Glutamatergic neuron (in vitro differentiated cells): ENCODE measurements around the gene TAS2R7. TPM values are rescaled to one million over a fixed set of nuclear protein-coding genes. Genes with fewer than 3 reads are reported as not detected.

Experiments
- DNase-seq: peaks from one replicate; pipeline ENCODE4 v3.0.0; 2022
- H3K27ac Mint-ChIP-seq: one replicate; pipeline ENCODE4 v1.8.0; 2020; ENCODE audit warnings: mild to moderate bottlenecking, mixed read lengths, inconsistent platforms; ENCODE audit not compliant: unreplicated experiment
- H3K27me3 Mint-ChIP-seq: one replicate; pipeline ENCODE4 v1.8.0; 2020; ENCODE audit warnings: mild to moderate bottlenecking, moderate library complexity, mixed read lengths, inconsistent platforms; ENCODE audit not compliant: unreplicated experiment
- H3K36me3 Mint-ChIP-seq: one replicate; pipeline ENCODE4 v1.8.0; 2020; ENCODE audit warnings: mild to moderate bottlenecking, mixed read lengths, inconsistent platforms; ENCODE audit not compliant: unreplicated experiment
- H3K4me1 Mint-ChIP-seq: one replicate; pipeline ENCODE4 v1.8.0; 2020; ENCODE audit warnings: mild to moderate bottlenecking, low read depth, mixed read lengths, inconsistent platforms; ENCODE audit not compliant: unreplicated experiment
- H3K4me3 Mint-ChIP-seq: one replicate; pipeline ENCODE4 v1.8.0; 2020; ENCODE audit warnings: mild to moderate bottlenecking, mixed read lengths, inconsistent platforms; ENCODE audit not compliant: unreplicated experiment
- H3K9me3 Mint-ChIP-seq: one replicate; pipeline ENCODE4 v1.8.0; 2020; ENCODE audit warnings: mild to moderate bottlenecking, moderate library complexity, mixed read lengths, inconsistent platforms; ENCODE audit not compliant: unreplicated experiment
- total RNA-seq: library from RNA; stranded (reverse); fragmentation: NEBNext Ultra II Directional; extraction: Animal tissue kit (Norgen Biotek cat#: 25700); gene quantifications from one replicate; pipeline ENCODE4 v1.2.1, GENCODE V29; 2021; ENCODE audit not compliant: unreplicated experiment
- TF ChIP-seq, protein P1 (sequence below): fragments of 200-600 bp; sonication (generic); IDR thresholded peaks from one replicate; pipeline ENCODE4 v1.5.0; 2021; ENCODE audit not compliant: partially characterized antibody, unreplicated experiment

TAS2R7 gene
- total RNA-seq, 1 donor from 2014 or later: 0.39 TPM

DNA sequence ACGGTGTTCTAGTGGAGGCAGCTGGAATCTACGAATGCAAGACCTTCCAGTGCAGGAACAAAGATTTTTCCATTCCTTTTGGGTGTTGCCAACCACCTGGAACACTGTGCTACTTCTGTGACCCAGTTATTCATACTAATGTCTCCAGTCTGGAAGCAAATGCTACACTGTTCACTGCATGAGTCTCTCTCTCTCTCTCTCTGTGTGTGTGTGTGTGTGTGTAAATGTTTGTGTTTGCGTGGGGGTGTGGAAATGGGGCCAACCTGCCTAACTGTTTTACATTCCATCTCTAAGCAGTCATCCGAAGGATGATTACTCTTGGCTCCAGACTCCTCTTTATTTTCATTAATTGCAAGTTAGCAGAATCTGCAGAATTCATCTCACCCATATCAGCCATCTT lies 49.4 kb downstream of the TAS2R7 start:
- Mint-ChIP-seq H3K27me3 (no peaks in the 10 kb centered on the region), H3K9me3 (peaks cover 2% of the 10 kb centered on the region), H3K4me1 (no peaks in the 10 kb centered on the region), H3K36me3 (peaks cover 7% of the 10 kb centered on the region), H3K27ac (no peak overlapping the region), H3K4me3 (no peak overlapping the region)
- DNase-seq: no peak
- TF ChIP-seq, protein P1, sequence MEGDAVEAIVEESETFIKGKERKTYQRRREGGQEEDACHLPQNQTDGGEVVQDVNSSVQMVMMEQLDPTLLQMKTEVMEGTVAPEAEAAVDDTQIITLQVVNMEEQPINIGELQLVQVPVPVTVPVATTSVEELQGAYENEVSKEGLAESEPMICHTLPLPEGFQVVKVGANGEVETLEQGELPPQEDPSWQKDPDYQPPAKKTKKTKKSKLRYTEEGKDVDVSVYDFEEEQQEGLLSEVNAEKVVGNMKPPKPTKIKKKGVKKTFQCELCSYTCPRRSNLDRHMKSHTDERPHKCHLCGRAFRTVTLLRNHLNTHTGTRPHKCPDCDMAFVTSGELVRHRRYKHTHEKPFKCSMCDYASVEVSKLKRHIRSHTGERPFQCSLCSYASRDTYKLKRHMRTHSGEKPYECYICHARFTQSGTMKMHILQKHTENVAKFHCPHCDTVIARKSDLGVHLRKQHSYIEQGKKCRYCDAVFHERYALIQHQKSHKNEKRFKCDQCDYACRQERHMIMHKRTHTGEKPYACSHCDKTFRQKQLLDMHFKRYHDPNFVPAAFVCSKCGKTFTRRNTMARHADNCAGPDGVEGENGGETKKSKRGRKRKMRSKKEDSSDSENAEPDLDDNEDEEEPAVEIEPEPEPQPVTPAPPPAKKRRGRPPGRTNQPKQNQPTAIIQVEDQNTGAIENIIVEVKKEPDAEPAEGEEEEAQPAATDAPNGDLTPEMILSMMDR: no peak

Other genes with a start within 250 kb of the TAS2R7 start
- 22.1 TPM for gene MAGOHB, start 189.0 kb downstream of the TAS2R7 start, total RNA-seq
- not detected for gene STYK1, start 128.6 kb downstream of the TAS2R7 start, total RNA-seq
- gene YBX3, start 79.3 kb downstream of the TAS2R7 start, total RNA-seq: 39.0 TPM
- not detected for gene TAS2R8, start 4.7 kb upstream of the TAS2R7 start, total RNA-seq
- gene TAS2R9, start 7.5 kb upstream of the TAS2R7 start, total RNA-seq: not detected
- gene TAS2R10, start 23.7 kb upstream of the TAS2R7 start, total RNA-seq: 0.69 TPM
- gene PRR4, start 46.8 kb upstream of the TAS2R7 start, total RNA-seq: 7.5 TPM
- 33.3 TPM for gene PRH1, start 81.6 kb upstream of the TAS2R7 start, total RNA-seq
- gene TAS2R13, start 106.9 kb upstream of the TAS2R7 start, total RNA-seq: 2.0 TPM
- gene PRH2, start 126.6 kb upstream of the TAS2R7 start, total RNA-seq: not detected
- 3.3 TPM for gene TAS2R14, start 136.6 kb upstream of the TAS2R7 start, total RNA-seq
- gene TAS2R50, start 184.3 kb upstream of the TAS2R7 start, total RNA-seq: 1.3 TPM
- 3.4 TPM for gene TAS2R20, start 195.7 kb upstream of the TAS2R7 start, total RNA-seq
- 7.9 TPM for gene TAS2R19, start 220.0 kb upstream of the TAS2R7 start, total RNA-seq
- gene TAS2R31, start 228.8 kb upstream of the TAS2R7 start, total RNA-seq: 5.7 TPM